ENCODE measurements around the gene LBHD1. TPM values are rescaled to one million over a fixed set of nuclear protein-coding genes. Genes with fewer than 3 reads are reported as not detected.
A peak's percentile ranks its signal among the peaks of the same experiment; 100 is the strongest.

The LBHD1 gene
- total and polyA plus RNA-seq, 3 experiments from 2014 or later = 7.6 to 22.9 (median 22.6) TPM

GRCh38 chr11:62669420-62670161 lies 2.5 kb downstream of the LBHD1 start:
- peaks cover 43% of the 10 kb centered on the region for H3K4me1 ChIP-seq (ENCODE audit: insufficient read depth, low read length)
- Mint-ChIP-seq H3K27me3 (peaks cover 0 to 4% of the 10 kb centered on the region in 2 donors), H3K36me3 (peaks cover 0 to 55% (median 2%) of the 10 kb centered on the region in 3 donors), H3K9me3 (no peaks in the 10 kb centered on the region), H3K4me3 (peak overlapping the region in 6 of 7 donors; percentile 20 to 100 (median 96)), H3K4me1 (peaks cover 41 to 75% (median 54%) of the 10 kb centered on the region in 3 donors), H3K27ac (peak overlapping the region; percentile 5 to 95 (median 89))
- H3K9me3 ChIP-seq (ENCODE audit: low read length) = no peaks in the 10 kb centered on the region
- H3K36me3 ChIP-seq (ENCODE audit: insufficient read depth, low read length) = peaks cover 13% of the 10 kb centered on the region
- POLR2A ChIA-PET = interaction anchor here (0.6 to 3.0 kb wide), 8 partner anchors 16 to 192 kb away, joined by 3 to 56 read pairs (median 4); partner anchors contain the start of genes GANAB, INTS5 and TUT1
- DNase-seq = no peak
- no peak overlapping the region for H3K4me3 ChIP-seq (ENCODE audit: low read length)
- CTCF ChIA-PET = interaction anchor here (1.7 to 2.9 kb wide), 2 partner anchors 23 to 25 kb away, joined by 4 to 7 read pairs; partner anchors contain the start of gene GANAB
- peak overlapping the region; percentile 91 for H3K27ac ChIP-seq (ENCODE audit: low read depth, low read length)
- H3K27me3 ChIP-seq (ENCODE audit: insufficient read depth, low read length, poor library complexity, severe bottlenecking) = no peaks in the 10 kb centered on the region

- ChIA-PET CTCF (interaction anchor here (1.0 to 1.9 kb wide), 6 partner anchors 9 to 243 kb away, joined by 3 to 7 read pairs (median 4); partner anchors contain the start of genes B3GAT3, INTS5, TMEM179B and TUT1), POLR2A (interaction anchor here (0.7 to 4.6 kb wide), 5 partner anchors 15 to 76 kb away, joined by 3 to 52 read pairs (median 9); partner anchors contain the start of genes GANAB, INTS5, MTA2 and TUT1)
- peaks cover 0 to 4% of the 10 kb centered on the region in 2 donors for H3K27me3 Mint-ChIP-seq
- H3K4me3 ChIP-seq (ENCODE audit: low read length) = peak overlapping the region; percentile 98
- no peak overlapping the region for H3K27ac ChIP-seq (ENCODE audit: low read depth, low read length)
- peaks cover 38% of the 10 kb centered on the region for H3K4me1 ChIP-seq (ENCODE audit: insufficient read depth, low read length)
- peak overlapping the region; percentile 17 to 100 (median 96) for H3K4me3 Mint-ChIP-seq
- H3K9me3 ChIP-seq (ENCODE audit: low read length) = no peaks in the 10 kb centered on the region
- H3K27me3 ChIP-seq (ENCODE audit: insufficient read depth, low read length, poor library complexity, severe bottlenecking) = no peaks in the 10 kb centered on the region
- H3K36me3 Mint-ChIP-seq = peaks cover 0 to 54% (median 4%) of the 10 kb centered on the region in 3 donors
- H3K36me3 ChIP-seq (ENCODE audit: insufficient read depth, low read length) = peaks cover 18% of the 10 kb centered on the region
- DNase-seq = no peak
- H3K4me1 Mint-ChIP-seq = peaks cover 50 to 74% (median 53%) of the 10 kb centered on the region in 3 donors
- no peaks in the 10 kb centered on the region for H3K9me3 Mint-ChIP-seq
- peak overlapping the region in 4 of 8 donors; percentile 71 to 99 (median 82) for H3K27ac Mint-ChIP-seq
Observed at GRCh38 chr11:62667460-62667859, 4.6 kb downstream of the LBHD1 start.

- peak overlapping the region; percentile 80 to 99 (median 94) for H3K27ac Mint-ChIP-seq
- H3K4me3 Mint-ChIP-seq = peak overlapping the region; percentile 96 to 100 (median 97)
- H3K4me1 Mint-ChIP-seq = peaks cover 44 to 64% (median 44%) of the 10 kb centered on the region in 3 donors
- H3K27me3 Mint-ChIP-seq = peaks cover 0 to 4% of the 10 kb centered on the region in 2 donors
- POLR2A ChIA-PET = interaction anchor here (0.5 to 4.6 kb wide), 17 partner anchors 7 to 215 kb away, joined by 3 to 71 read pairs (median 12); partner anchors contain the start of genes B3GAT3, BSCL2, GANAB and GNG3
- Histone ChIP-seq H3K4me1 (ENCODE audit: insufficient read depth, low read length) (peaks cover 34% of the 10 kb centered on the region), H3K27me3 (ENCODE audit: insufficient read depth, low read length, poor library complexity, severe bottlenecking) (no peaks in the 10 kb centered on the region), H3K9me3 (ENCODE audit: low read length) (no peaks in the 10 kb centered on the region), H3K4me3 (ENCODE audit: low read length) (peak overlapping the region; percentile 98), H3K36me3 (ENCODE audit: insufficient read depth, low read length) (peaks cover 18% of the 10 kb centered on the region), H3K27ac (ENCODE audit: low read depth, low read length) (peak overlapping the region; percentile 89)
- H3K9me3 Mint-ChIP-seq = no peaks in the 10 kb centered on the region
- peaks cover 0 to 51% (median 4%) of the 10 kb centered on the region in 3 donors for H3K36me3 Mint-ChIP-seq
- no peak for DNase-seq
- CTCF ChIA-PET = interaction anchor here (1.0 to 3.4 kb wide), 8 partner anchors 10 to 242 kb away, joined by 4 to 44 read pairs (median 9); partner anchors contain the start of genes EML3, TMEM179B and TUT1
Observed at GRCh38 chr11:62666259-62666926, 5.7 kb downstream of the LBHD1 start.

GRCh38 chr11:62665599-62666258 lies 6.3 kb downstream of the LBHD1 start:
- Mint-ChIP-seq H3K27me3 (peaks cover 0 to 4% of the 10 kb centered on the region in 2 donors), H3K4me3 (peak overlapping the region; percentile 96 to 100 (median 97)), H3K4me1 (peaks cover 37 to 58% (median 37%) of the 10 kb centered on the region in 3 donors), H3K27ac (peak overlapping the region; percentile 94 to 99 (median 96)), H3K36me3 (peaks cover 0 to 49% (median 4%) of the 10 kb centered on the region in 3 donors), H3K9me3 (no peaks in the 10 kb centered on the region)
- DNase-seq = peak; percentile 53 to 84 (median 57)
- CTCF ChIA-PET = interaction anchor here (0.7 to 3.4 kb wide), 22 partner anchors 10 to 282 kb away, joined by 3 to 44 read pairs (median 4); partner anchors contain the start of genes EEF1G, EML3, GANAB and INTS5
- Histone ChIP-seq H3K36me3 (ENCODE audit: insufficient read depth, low read length) (peaks cover 18% of the 10 kb centered on the region), H3K4me1 (ENCODE audit: insufficient read depth, low read length) (peaks cover 29% of the 10 kb centered on the region), H3K27ac (ENCODE audit: low read depth, low read length) (peak overlapping the region; percentile 89), H3K4me3 (ENCODE audit: low read length) (peak overlapping the region; percentile 98), H3K27me3 (ENCODE audit: insufficient read depth, low read length, poor library complexity, severe bottlenecking) (no peaks in the 10 kb centered on the region), H3K9me3 (ENCODE audit: low read length) (no peaks in the 10 kb centered on the region)
- POLR2A ChIA-PET = interaction anchor here (0.5 to 4.6 kb wide), 34 partner anchors 8 to 256 kb away, joined by 3 to 71 read pairs (median 7); partner anchors contain the start of genes B3GAT3, BSCL2, EEF1G and GANAB

GRCh38 chr11:62665075-62665598 lies 6.9 kb downstream of the LBHD1 start, which contains the start of the genes C11orf98 and CSKMT:
TSS of gene C11orf98 (minus strand) at chr11:62665210. CDS start at chr11:62665169, 41 bp downstream.
TSS of gene CSKMT (plus strand) at chr11:62665312. CDS start at chr11:62665880, 568 bp downstream.
- CTCF ChIA-PET = interaction anchor here (0.7 to 3.4 kb wide), 27 partner anchors 11 to 282 kb away, joined by 3 to 44 read pairs (median 4); partner anchors contain the start of genes EEF1G, EML3, GANAB and INTS5
- Histone ChIP-seq H3K36me3 (ENCODE audit: insufficient read depth, low read length) (peaks cover 18% of the 10 kb centered on the region), H3K9me3 (ENCODE audit: low read length) (no peaks in the 10 kb centered on the region), H3K27me3 (ENCODE audit: insufficient read depth, low read length, poor library complexity, severe bottlenecking) (no peaks in the 10 kb centered on the region), H3K27ac (ENCODE audit: low read depth, low read length) (peak within 1 kb of the TSS; percentile 89), H3K4me1 (ENCODE audit: insufficient read depth, low read length) (peaks cover 24% of the 10 kb centered on the region), H3K4me3 (ENCODE audit: low read length) (peak within 1 kb of the TSS; percentile 98)
- H3K27ac Mint-ChIP-seq = peak within 1 kb of the TSS; percentile 94 to 99 (median 96)
- H3K9me3 Mint-ChIP-seq = no peaks in the 10 kb centered on the region
- POLR2A ChIA-PET = interaction anchor here (0.5 to 4.6 kb wide), 39 partner anchors 8 to 255 kb away, joined by 3 to 71 read pairs (median 6); partner anchors contain the start of genes B3GAT3, BSCL2, EEF1G and GANAB
- peak; percentile 89 to 97 (median 94) for DNase-seq
- peaks cover 0 to 49% (median 4%) of the 10 kb centered on the region in 3 donors for H3K36me3 Mint-ChIP-seq
- peak within 1 kb of the TSS; percentile 96 to 100 (median 97) for H3K4me3 Mint-ChIP-seq
- H3K27me3 Mint-ChIP-seq = peaks cover 0 to 4% of the 10 kb centered on the region in 2 donors
- H3K4me1 Mint-ChIP-seq = peaks cover 33 to 53% (median 33%) of the 10 kb centered on the region in 3 donors

GRCh38 chr11:62664405-62665074 lies 7.5 kb downstream of the LBHD1 start:
- ChIA-PET POLR2A (interaction anchor here (0.5 to 4.6 kb wide), 35 partner anchors 9 to 217 kb away, joined by 3 to 71 read pairs (median 7); partner anchors contain the start of genes B3GAT3, BSCL2, EEF1G and GANAB), CTCF (interaction anchor here (0.7 to 3.4 kb wide), 27 partner anchors 10 to 281 kb away, joined by 3 to 44 read pairs (median 4); partner anchors contain the start of genes EEF1G, EML3, GANAB and INTS5)
- Mint-ChIP-seq H3K9me3 (no peaks in the 10 kb centered on the region), H3K27me3 (peaks cover 0 to 4% of the 10 kb centered on the region in 2 donors), H3K27ac (peak overlapping the region; percentile 94 to 99 (median 96)), H3K36me3 (peaks cover 0 to 48% (median 4%) of the 10 kb centered on the region in 3 donors), H3K4me3 (peak overlapping the region; percentile 96 to 100 (median 97)), H3K4me1 (peaks cover 28 to 47% (median 30%) of the 10 kb centered on the region in 3 donors)
- Histone ChIP-seq H3K4me1 (ENCODE audit: insufficient read depth, low read length) (peaks cover 21% of the 10 kb centered on the region), H3K27ac (ENCODE audit: low read depth, low read length) (peak overlapping the region; percentile 89), H3K27me3 (ENCODE audit: insufficient read depth, low read length, poor library complexity, severe bottlenecking) (no peaks in the 10 kb centered on the region), H3K36me3 (ENCODE audit: insufficient read depth, low read length) (peaks cover 18% of the 10 kb centered on the region), H3K9me3 (ENCODE audit: low read length) (no peaks in the 10 kb centered on the region), H3K4me3 (ENCODE audit: low read length) (peak overlapping the region; percentile 98)
- peak in 3 of 5 donors; percentile 41 to 74 (median 47) for DNase-seq

Measured in CD8-positive, alpha-beta memory T cell (primary cell).